Measurements from ENCODE around the gene DIPK2A.

GRCh38 chr3:143934791-143935190 is 36.8 kb upstream of the DIPK2A start:
- TF ChIP-seq, protein P1, sequence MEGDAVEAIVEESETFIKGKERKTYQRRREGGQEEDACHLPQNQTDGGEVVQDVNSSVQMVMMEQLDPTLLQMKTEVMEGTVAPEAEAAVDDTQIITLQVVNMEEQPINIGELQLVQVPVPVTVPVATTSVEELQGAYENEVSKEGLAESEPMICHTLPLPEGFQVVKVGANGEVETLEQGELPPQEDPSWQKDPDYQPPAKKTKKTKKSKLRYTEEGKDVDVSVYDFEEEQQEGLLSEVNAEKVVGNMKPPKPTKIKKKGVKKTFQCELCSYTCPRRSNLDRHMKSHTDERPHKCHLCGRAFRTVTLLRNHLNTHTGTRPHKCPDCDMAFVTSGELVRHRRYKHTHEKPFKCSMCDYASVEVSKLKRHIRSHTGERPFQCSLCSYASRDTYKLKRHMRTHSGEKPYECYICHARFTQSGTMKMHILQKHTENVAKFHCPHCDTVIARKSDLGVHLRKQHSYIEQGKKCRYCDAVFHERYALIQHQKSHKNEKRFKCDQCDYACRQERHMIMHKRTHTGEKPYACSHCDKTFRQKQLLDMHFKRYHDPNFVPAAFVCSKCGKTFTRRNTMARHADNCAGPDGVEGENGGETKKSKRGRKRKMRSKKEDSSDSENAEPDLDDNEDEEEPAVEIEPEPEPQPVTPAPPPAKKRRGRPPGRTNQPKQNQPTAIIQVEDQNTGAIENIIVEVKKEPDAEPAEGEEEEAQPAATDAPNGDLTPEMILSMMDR (IDR thresholded peaks at IDR 0.05; ENCODE audit: low read length) = no peak
- TF ChIP-seq EZH2 (optimal IDR thresholded peaks at IDR 0.05; ENCODE audit: low read depth, low read length) = no peak
- TF ChIP-seq EZH2phosphoT487 (IDR thresholded peaks at IDR 0.05; ENCODE audit: low read length) = no peak
